Activated CD4-positive, alpha-beta T cell treated with anti-CD3 and anti-CD28 coated beads, Interleukin-2, amount 50 U/mL, for 1 hour (primary cell): ENCODE measurements around the gene TMEM51.
"Not testable (repeated sequence)": the region's sequence is repeated elsewhere in the genome, so short reads cannot be mapped to it uniquely, and the experiment has no call there.

Experiments used
- DNase-seq: peaks from one replicate; pipeline ENCODE4 v3.0.0-alpha.2; 2020

Gene TMEM51

DNA sequence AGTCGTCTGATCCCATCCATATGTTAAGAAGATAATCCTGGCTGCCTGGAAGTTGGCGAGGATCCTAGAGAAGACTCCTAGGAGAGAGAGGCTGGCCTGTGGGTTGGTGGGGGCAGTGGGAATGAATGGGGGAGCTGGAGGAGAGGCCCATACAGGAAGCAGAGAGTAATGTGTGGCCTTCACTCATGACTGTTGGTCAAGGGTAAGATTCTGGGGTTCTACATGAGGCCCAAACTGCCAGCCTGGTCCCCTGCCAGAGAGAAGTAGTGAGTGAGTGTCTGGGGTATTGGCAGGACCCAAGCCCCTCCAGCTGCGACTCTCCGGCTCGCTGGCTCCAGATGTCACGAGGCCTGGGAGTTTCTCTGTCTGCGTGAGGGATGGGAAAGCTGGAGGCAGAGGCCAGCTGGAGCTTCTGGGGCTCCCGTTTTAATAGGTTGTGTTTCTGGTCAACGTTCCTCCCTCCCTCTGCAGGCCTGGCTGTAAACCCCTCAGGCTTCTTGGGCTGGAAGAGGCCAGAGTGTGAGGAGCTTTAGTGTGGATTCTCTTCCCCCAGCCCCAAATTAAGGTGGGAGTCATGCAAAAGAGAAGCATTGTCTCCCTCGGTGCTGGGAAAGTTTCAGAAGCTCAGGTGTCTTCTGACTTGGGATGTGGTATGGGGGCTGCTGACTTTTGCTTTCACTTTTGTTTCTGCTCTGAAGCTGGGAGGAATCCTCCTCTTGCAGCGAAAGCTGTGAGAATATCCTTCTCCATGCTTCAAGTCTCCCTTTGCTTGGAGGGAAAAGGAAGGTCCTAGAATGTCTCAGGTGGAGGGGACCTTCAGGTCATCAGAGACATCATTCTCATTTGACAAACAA lies 2.6 kb downstream of the TMEM51 start:
- no peak for DNase-seq

DNA sequence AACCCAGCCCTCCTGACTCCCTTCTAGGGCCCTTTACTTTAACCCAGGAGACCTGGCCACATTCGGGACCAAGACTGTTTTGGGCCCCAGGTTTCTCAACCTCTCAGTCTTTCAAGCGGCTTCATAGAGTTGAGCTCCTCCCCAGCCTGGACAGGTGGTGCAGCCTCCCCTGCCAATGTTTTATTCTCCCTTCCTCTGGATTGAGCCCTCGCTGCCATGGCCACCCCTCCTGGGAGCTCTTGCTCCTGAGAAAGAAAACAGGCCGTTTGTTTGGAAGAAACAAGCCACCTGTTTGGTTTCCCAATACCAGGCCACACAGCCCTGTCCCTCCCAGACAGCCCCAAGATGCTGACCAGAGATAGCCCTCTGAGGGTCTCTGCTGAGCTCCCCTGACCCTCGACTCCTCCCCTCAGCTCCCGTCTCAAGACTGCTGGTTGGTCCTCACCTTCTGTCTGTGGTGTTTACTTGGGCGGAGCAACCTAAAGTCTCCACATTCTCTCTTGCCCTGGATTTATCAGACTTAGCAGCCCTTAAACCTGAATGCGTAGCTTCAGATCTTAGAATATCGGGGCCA lies 3.3 kb downstream of the TMEM51 start:
- no peak for DNase-seq

DNA sequence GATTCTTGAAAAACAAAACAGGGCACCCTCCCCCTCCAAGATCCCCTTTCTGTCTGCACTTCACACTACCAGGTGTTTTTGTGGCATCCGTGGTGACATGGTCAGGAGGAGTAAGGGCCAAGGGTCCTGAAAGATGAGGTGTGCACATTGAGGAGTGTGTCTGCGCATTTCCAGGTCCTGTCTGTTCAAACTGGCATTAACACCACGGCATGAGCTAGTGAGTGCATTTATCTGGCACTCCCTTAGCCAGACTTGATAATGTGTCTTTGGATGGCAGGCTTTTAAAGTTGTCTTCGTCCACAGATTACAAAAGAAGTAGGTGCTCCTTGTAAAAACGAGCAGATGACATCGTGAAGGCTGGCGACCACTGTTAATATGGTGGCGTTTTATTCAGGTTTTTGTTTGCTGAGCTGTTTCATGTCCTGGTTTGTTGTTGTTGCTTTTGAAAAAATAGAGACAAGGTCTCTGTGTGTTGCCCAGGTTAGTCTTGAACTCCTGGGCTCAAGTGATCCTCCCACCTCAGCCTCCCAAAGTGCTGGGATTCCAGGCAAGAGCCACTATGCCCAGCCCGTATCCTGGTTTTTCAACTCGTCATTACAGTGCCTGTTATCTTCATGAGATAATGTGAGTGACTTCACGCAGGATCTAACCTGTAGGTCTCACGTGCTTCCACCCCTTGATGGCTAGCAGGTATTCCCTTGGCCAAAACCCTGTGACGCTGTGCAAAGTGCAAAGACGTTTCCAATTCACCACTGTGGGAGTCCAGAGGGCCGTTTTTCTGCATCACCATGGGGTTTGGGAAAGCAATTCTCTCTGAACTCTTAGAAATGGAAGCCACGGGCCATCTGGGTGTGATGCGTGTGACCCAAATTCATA lies 4.2 kb downstream of the TMEM51 start:
- DNase-seq = no peak

DNA sequence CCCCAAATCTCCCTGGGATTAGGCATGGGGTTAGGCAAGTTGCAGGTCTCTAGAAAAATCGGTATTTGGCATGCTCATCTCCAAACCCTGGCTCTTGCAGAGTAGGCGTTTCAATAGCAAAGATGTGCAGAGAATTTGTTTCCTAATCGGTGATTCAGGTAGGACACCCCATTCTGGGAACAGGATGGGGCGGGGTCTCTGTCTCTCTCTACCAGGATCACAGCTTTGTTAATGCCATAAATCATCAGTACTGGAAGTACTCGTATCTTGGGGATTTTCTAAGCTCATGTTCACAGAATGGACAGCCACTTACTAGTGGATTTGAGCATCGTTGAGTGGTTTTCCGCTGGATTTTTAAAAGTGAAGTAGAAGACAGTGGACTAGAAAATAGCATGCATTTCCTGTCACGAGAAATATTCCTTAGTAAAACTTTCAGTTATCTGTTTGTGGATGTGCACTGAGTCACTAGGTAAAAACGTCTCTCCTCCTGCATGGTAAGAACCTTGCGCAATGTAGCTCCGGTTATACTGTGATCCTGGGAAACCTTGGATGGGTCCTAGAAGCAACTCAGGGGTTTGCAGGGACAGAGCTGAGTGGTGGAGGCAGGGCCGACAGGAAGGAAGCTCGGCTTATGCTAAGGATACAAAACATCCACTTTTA lies 5.1 kb downstream of the TMEM51 start:
- DNase-seq = no peak

DNA sequence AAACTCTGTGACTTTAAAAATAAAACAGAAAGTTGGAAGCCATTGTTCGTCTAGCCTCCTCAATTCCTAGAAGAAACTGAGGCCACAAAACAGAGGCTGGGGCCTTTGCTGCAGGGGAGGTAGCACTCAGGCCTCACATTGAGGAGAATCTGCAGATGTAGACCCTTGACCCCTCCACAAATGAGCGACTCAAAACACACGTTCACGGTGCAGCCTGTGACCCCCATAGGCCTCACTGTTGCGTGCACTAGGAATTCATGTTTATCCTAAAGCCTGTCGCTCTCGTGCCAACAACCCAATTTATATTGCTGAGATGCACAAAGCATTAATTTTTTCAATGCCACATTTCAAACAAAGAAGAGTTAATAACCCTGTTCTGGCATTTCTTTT lies 5.6 kb downstream of the TMEM51 start:
- DNase-seq = no peak

DNA sequence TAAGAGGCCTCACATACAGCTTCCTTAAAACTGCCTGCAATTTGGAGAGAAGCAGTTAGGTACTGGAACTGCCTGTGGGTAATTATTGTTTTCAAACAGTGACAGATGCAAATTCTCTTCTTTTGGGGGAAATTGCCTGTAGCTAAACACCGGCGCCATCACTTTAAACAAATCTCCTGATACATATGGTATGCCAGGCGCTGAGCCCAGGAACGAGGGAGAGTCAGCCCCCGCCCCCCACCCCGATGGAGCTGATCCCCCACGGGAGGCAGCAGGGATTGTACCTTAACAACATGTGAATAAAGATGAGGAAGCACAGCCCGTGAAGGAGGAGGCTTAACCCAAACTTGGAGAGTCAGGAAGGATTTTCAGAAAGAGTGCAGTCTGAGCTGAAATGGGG lies 7.1 kb downstream of the TMEM51 start:
- DNase-seq = no peak

DNA sequence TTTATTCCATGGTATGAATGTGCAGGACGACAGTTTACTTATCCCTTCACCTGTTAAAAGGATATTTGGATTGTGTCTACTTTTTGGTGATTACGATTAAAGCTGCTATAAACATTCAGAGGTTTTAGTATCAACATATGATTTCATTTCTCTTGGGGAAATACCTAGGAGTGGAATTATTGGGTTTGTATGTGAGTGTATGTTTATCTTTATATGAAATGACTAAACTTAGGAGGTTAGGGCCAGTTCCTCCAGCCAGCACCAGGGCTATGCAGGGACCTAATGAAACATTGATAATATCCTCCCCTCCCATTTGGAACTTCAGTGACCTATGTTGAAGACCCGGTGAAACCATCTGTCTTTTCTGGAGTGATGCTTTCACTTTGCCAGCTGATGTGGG lies 13.8 kb downstream of the TMEM51 start:
- DNase-seq = no peak

DNA sequence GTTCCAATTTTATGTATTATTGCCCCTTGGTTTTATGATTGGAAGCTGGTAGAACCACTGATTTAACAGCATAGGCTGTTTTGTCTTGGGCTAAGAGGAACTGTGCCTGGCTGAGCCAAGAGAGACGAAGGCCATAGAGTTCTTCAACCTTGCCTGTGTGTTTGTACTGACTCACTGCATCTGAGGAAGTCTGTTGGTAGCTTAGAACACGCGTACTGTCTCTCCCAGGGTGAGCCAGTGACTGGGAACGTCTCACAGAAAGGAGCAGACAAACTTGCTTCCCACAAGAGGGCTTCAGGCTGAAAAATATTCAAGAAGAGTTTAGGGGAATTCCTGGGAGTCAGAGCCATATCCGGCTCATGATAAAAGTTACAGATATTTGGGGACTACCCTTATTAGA lies 14.9 kb downstream of the TMEM51 start:
- DNase-seq = no peak

DNA sequence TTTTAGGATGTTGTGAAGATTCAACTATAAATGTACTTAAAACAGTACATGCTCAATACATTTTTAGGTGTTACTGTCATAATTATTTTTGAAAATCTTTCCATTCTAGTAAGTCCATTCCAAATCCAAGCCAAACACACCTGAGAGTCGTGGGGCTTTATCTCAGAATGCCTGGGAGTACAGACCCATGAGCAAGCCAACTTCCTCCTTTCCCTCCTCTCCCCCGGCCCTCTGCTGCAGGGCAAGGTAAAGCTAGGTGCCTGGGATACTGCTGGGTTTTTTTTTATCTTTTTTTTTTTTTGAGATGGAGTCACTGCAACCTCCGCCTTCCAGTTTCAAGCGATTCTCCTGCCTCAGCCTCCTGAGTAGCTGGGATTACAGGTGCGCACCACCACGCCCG lies 16.5 kb downstream of the TMEM51 start:
- DNase-seq = no peak

DNA sequence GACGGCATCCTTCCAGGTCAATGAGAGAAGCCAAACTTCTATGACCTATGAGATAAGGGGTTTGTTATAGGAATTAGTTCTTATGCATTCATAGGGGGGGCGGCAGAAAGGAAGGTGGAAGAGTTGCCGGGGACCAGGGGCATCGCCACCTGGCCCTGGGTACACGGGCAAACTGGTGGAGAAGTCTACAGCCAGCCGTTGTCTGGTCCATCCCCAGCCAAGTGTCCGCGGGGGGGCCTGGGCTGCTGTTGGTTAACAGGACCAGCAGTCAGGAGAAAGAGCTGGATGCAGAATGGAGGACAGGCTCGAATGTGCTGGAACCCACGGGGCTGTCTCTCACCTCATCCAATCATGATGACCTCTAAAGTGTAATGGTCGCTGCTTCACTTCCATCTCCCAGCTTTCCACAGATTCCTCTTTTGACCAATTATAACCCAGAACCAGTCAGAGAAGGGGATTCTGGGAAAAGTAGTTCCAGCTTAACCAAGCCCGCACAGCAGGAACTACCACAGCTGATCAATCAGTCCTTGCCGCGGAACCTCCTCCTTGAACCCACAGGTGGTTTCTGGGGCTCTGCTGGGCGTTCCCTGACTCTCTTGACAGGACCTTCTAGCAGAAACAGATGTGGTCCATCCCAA lies 17.8 kb downstream of the TMEM51 start:
- no peak for DNase-seq

DNA sequence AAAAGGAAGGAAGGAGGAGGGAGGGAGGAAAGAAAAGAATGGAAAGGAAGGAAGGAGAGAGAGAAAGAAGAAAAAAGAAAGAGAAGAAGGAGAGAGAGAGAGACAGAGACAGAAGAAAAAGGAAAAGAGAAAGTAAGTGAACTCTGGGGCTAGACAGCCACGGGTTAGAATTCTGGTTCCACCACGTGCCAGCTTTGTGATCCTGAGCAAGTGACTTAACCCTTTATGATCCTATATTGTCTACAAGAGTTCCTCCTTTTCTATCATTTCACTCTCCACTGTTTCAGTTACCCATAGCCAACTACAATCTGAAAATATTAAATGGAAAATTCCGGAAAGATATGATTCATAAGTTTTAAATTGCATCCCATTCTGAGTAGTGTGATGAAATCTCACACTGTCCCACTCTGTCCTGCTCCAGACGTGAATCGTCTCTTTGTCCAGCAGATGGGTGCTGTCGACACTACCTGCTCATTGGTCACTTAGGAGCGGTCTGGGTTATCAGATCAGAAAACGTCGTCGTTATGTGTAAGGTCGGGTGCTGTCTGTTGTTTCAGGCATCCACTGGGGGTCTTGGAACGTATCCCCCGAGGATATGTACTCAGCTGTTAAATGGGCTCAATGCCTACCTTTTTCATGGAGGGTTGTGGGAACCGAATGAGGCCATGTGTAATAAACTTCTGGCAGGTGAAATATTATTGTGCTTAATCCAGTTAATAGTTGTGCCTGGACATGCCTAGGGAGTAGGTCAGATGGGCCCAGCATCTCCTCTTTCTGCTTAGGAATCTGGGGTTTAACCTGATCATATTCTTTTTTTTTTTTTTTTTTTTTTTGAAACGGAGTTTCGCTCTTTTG lies 19.1 kb downstream of the TMEM51 start:
- DNase-seq = no peak

DNA sequence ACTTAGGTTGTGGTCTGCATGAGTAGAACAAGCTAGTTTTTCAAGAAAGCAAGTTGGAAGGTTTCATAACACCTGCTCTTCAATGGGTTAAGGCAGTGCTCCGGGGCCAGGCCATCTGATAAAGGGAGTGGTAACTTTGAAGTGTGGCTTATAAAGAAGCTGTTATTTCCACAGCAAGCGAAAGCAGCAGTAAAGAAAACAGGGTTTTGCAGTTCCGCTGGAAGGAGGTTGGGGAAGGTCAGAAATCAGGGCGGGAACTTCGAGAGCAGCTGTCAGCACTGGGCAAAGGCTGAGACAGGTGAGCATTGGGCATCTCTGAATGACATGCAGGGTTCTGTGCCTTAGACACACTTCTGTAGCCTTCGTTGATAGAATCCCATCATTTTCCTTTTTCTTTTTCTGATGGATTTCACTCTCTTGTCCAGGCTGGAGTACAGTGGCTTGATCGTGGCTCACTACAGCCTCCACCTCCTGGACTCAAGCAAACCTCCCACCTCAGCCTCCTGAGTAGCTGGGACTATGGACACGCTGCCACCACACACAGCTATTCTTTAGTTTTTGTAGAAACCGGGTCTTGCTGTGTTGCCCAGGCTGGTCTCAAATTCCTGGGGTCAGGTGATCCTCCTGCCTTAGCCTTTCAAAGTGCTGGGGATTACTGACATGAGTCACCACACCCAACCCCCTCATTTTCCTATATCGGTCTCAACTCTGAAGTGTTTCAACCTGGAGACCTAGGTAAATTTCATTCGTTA lies 20.5 kb downstream of the TMEM51 start:
- DNase-seq = no peak

DNA sequence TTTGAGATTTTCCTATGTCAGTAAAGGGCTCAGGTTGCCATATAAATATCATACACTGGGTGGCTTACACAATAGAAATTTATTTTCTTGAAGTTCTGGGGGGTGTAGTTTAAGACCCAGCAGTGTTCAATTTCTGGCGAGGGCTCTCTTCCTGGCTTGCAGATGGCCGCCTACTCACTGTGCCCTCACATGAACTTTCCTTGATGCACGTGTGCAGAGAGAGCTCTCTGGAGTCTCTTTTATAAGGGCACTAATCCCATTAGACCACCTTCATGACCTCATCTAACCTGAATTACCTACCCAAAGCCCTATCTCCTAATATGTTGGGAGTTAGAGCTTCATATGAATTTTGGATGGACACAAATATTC lies 21.1 kb downstream of the TMEM51 start:
- no peak for DNase-seq

DNA sequence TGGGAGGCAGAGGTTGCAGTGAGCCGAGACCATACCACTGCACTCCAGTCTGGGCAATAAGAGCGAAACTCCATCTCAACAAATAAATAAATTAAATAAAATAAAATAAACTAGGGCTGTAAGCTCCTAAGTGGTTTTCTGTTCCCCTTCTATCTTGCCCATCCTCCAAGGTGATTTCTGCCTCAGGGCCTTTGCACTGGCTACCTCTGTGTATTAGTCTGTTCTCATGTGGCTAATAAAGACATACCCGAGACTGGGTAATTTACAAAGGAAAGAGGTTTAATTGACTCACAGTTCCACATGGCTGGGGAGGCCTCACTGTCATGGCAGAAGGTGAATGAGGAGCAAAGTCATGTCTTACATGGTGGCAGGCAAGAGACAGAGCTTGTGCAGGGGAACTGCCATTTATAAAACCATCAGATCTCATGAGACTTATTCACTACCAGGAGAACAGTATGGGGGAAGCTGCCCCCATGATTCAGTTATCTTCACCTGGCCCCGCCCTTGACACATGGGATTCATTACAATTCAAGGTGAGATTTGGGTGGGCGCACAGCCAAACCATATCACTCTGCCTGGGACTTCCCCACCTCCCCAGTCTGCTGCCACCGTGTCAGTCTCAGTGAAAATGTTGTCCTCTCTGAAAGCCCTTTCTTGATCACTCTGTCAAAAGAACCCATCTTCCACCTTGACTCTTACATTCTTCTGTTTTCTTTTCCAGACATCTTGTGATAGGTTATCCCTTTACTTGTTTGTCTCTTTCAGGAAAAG lies 22.0 kb downstream of the TMEM51 start:
- not testable (repeated sequence) for DNase-seq

DNA sequence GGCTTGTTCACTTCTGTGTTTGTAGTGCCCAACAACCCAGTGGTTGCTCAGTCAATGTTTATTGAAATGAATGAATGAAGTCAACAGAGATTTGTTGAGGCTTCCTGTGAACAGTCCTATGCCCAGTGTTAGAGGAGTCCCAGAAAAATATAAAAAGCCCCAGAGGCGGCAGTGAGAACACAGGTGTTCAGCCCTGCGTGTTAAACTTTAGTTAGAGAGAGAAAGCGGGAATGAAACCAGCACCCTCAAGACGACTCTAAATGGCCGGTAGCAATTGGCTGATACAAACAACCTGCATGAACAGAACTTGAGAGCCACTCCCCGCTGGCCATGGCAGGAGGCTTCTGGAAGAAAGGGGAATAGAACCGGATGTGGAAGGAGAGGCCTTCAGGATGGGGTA lies 22.6 kb downstream of the TMEM51 start:
- DNase-seq = no peak

DNA sequence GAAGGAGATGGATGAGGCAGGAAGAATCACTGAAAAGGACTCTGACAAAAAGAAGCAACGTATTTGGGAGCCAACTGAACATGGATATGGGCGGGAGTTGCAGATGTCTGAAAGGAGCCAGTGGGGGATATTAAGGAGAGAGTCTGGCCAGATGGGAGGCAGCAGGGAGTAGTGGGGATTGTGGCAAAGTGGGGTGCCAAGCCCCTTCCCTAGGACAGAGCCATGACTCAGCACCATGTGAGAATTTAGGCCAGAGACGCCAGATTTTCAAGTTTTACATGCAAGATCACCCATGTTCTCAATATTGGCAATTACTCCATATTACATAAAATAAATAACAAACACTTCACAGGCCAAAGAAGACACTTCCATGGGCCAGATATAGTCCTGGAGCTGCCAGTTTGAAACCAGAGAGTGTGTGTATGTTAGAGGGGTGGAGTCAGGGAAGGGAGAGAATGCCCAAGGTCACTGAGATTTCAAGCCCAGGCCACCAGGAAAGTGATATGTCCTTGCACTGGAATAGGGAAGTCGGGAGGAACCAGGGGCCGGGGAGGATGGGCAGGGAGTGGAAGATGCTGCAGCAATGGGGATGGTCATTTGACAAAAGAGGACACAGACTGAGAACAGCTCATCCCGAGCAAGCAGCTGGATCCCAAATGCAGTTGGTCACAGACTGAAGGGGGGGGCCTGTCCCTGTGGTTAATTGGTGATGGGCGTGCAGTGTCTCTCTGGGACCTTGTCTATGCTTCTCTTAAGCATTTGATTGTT lies 23.5 kb downstream of the TMEM51 start:
- DNase-seq = no peak

DNA sequence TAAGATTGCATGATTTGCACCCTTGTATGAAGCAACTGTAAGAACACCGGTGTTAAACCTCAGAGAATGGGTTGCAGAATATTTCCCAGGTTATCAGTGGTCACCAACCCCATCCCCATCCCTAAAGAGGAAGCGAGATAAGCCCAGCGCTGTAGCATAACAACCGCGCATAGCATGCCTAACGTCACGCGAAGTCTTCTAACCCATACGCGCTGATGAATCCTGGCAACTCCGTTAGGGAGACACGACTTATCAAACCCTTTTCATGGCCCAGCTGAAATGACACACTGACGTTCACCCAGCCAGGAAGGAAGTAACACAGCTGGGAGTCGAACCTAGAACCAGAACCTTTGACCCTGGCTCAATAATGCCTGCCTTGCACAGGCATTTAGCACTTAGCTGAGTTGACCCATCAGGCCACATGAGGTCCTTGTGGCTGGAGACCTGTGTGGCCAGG lies 24.2 kb downstream of the TMEM51 start:
- no peak for DNase-seq

DNA sequence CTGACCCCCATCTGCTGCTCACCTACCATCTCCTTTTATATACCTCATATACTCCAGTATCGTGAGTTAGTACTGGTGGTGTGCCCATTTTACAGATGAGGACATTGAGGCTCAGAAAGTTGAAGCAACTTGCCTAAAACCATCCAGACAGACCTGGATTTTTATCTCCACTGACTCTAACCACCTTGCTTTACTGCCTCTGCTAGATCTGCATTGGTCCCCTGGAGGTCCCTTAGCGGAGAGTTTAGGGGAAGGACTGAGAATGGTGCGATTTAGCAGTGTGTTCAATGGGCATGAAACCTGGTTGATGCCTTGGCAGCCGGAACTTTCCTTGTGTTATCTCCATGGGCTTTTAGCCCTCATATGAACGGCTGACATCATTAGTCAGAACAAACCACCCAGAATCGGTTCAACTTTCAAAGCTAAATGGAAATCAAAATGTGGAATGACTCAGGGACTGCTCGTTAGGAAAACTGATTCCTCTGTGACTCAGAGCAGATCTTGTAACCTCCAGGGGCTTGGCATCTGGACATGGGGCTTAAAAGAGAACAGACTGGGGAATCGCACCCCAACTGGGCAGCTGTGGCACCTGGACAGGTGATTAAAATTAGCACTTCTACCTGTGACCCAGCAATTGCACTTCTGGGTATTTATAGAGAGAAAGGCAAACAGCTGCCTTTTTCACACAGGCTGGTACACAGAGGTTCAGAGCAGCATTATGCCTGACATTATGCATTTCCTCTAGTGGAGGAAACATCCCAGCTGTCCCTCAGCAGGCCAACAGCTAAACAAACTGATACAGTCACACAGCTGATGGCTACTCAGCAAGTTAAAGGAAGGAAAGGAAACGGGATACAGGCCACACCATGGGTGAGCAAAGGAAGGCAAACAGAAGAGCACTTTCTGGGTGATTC lies 25.3 kb downstream of the TMEM51 start:
- DNase-seq = no peak
